HCT116 (cell line): ENCODE data around the gene HMGN3.

ENCODE experiments used
- CTCF ChIP-seq, 3 experiments: fragments of 200-600 bp in 1 of 3; sonication (generic) in 1 of 3; IDR thresholded peaks in 2 of 3; conservative IDR thresholded peaks in 1 of 3; 2 replicates each; pipeline ENCODE4 v1.5.1; 2012 to 2017; ENCODE audit warnings: low read depth in 2 of 3, low read length in 2 of 3, antibody characterized with exemption in 1 of 3, borderline replicate concordance in 1 of 3, control low read depth in 1 of 3, mild to moderate bottlenecking in 1 of 3, mixed read lengths in 1 of 3, mixed run types in 1 of 3, moderate library complexity in 1 of 3; ENCODE audit not compliant: insufficient read depth in 1 of 3
- EZH2phosphoT487 ChIP-seq: fragments of 200-600 bp; IDR thresholded peaks from 2 replicates; pipeline ENCODE4 v1.6.1; 2018; ENCODE audit warnings: antibody characterized with exemption, borderline replicate concordance
- MAX ChIP-seq: IDR thresholded peaks from 2 replicates; pipeline ENCODE4 v1.6.1; 2012
- SRF ChIP-seq: IDR thresholded peaks from 2 replicates; pipeline ENCODE4 v1.6.1; 2012; ENCODE audit warnings: low read depth

- TF ChIP-seq CTCF (IDR thresholded peaks at IDR 0.05 in 2 of 3, conservative IDR thresholded peaks at IDR 0.05 in 1 of 3; ENCODE audit: borderline replicate concordance in 1 of 3, insufficient read depth in 1 of 3, low read depth in 2 of 3, low read length in 2 of 3), result no peak
- TF ChIP-seq SRF, result no peak
- TF ChIP-seq EZH2phosphoT487, result no peak
- TF ChIP-seq MAX, result no peak
Measured at GRCh38 chr6:79223611-79224404, 10.7 kb downstream of the HMGN3 start.
